BE2C (cell line): ENCODE measurements around the gene GHDC.

Source experiments
- DNase-seq: peaks from one replicate; pipeline ENCODE4 v3.0.0-alpha.2; 2020
- H3K27me3 ChIP-seq: fragments of 250-450 bp; sonication (Bioruptor Pico); 2 replicates; pipeline ENCODE4 v1.5.1; 2020; ENCODE audit warnings: mild to moderate bottlenecking
- H3K36me3 ChIP-seq: fragments of 250-450 bp; sonication (Bioruptor Pico); 2 replicates; pipeline ENCODE4 v1.5.1; 2020; ENCODE audit warnings: mild to moderate bottlenecking
- H3K4me1 ChIP-seq: fragments of 250-450 bp; sonication (Bioruptor Pico); 2 replicates; pipeline ENCODE4 v1.5.1; 2020
- H3K4me3 ChIP-seq: 2 replicates; pipeline ENCODE4 v1.5.1; 2011; ENCODE audit warnings: low read depth, low read length
- H3K9me3 ChIP-seq: fragments of 250-450 bp; sonication (Bioruptor Pico); 2 replicates; pipeline ENCODE4 v1.5.1; 2020
- CTCF ChIP-seq: IDR thresholded peaks from 2 replicates; pipeline ENCODE4 v1.5.1; 2012; ENCODE audit warnings: mild to moderate bottlenecking, low read depth, low read length

The GHDC gene

DNA sequence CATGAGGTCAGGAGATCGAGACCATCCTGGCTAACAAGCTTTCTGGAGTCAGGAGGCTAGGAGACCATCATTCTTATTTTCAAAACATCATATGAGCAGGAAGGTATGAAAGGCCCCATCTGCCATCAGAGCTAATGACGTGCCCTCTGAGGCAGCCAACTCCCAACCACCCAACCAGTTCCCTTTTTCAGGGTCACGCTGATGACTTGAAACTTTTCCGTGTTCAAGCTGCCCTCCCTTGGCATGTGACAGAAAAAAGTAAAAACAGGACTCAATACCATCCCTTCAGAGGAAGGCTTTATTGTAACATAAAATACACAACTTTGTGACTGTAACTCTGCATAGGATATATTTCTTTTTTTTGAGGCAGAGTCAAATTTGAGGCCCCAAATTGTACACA lies 4.6 kb upstream of the GHDC start:
- no peak overlapping the region for H3K4me3 ChIP-seq
- H3K4me1 ChIP-seq: peaks cover 19% of the 10 kb centered on the region
- no peak for TF ChIP-seq CTCF
- no peaks in the 10 kb centered on the region; the same call in none of the 2 replicates for H3K36me3 ChIP-seq
- no peaks in the 10 kb centered on the region for H3K27me3 ChIP-seq
- H3K9me3 ChIP-seq: no peaks in the 10 kb centered on the region
- no peak for DNase-seq

DNA sequence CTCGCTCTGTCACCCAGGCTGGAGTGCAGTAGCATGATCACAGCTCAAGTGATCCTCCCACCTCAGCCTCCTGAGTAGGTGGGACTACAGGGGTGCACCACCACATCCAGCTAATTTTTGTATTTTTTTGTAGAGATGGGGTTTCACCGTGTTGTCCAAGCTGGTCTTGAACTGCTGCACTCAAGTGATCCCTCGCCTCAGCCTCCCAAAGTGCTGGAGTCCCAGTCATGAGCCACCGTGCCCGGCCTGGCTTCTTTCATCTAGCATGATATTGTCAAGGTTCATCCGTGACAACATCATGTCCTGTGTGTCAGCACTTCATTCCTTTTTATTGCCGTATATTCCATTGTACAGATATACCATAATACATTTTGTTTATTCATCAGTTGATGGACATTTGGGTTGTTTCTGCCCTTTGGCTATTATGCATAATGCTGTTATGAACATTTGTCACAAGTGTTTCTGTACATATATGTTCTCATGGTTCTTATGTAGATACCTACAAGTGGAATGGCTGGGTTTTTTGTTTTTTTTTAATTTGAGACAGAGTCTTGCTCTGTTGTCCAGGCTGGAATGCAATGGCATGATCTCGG lies 3.4 kb upstream of the GHDC start:
- no peak for TF ChIP-seq CTCF
- H3K27me3 ChIP-seq: no peaks in the 10 kb centered on the region
- peaks cover 19% of the 10 kb centered on the region for H3K4me1 ChIP-seq
- no peak for DNase-seq
- no peaks in the 10 kb centered on the region for H3K9me3 ChIP-seq
- H3K4me3 ChIP-seq: no peak overlapping the region
- no peaks in the 10 kb centered on the region; the same call in 1 of the 2 replicates for H3K36me3 ChIP-seq

- no peak for TF ChIP-seq CTCF
- H3K27me3 ChIP-seq: no peaks in the 10 kb centered on the region
- no peak for DNase-seq
- peak overlapping the region; percentile 81 for H3K4me3 ChIP-seq
- H3K4me1 ChIP-seq: peaks cover 3% of the 10 kb centered on the region; the same call in 1 of the 2 replicates
- no peaks in the 10 kb centered on the region for H3K9me3 ChIP-seq
- no peaks in the 10 kb centered on the region for H3K36me3 ChIP-seq
Measured at GRCh38 chr17:42193216-42193968, 902 bp downstream of the GHDC start.

DNA sequence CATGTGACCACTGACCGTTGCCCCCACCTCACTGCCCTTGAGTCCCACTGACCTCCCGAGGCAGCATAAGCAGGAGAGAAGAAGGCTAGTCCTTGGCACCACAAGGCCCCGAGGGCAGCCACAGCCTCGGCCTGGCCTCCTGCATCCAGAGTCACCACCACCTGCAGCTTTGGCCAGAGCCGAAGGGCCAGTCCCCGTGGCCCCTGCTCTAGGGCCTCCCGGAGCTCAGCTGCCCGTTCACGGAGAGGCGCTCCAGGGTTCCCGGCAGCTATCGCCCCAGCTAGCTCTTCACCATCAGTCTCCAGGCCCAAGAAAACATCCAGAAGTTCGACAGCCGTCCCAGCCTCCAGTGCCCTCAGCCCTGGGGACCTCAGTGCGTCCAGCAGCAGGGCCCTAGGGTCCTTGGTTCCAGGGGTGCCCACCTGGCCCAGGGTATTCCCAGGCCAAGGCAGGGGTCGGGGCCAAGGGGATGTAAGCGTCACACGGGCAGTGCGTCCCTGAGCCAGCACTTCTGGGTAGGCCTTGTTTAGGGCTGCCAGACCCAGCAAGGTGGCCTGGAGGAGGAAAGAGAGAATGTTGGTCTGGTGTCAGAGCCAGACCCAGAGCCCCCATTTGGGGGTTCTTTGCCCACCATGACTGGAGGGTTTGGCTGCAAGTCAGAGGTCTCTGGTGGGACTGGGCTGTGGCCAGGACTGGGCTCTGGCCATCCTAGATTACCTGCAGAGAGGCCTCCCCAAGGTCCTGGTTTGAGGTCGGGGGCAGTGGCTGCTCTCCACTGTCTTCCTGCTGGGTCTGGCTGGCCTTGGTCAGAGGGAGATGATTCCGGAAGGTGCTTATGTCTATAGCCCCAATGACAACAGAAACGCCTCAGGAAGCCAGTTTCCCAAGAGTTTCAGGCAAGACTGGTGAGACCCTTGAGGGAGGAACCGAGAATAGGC lies 1.8 kb downstream of the GHDC start:
- no peaks in the 10 kb centered on the region for H3K36me3 ChIP-seq
- H3K4me1 ChIP-seq: peaks cover 3% of the 10 kb centered on the region; the same call in 1 of the 2 replicates
- H3K9me3 ChIP-seq: no peaks in the 10 kb centered on the region
- no peaks in the 10 kb centered on the region for H3K27me3 ChIP-seq
- no peak for TF ChIP-seq CTCF
- no peak overlapping the region for H3K4me3 ChIP-seq
- DNase-seq: no peak

DNA sequence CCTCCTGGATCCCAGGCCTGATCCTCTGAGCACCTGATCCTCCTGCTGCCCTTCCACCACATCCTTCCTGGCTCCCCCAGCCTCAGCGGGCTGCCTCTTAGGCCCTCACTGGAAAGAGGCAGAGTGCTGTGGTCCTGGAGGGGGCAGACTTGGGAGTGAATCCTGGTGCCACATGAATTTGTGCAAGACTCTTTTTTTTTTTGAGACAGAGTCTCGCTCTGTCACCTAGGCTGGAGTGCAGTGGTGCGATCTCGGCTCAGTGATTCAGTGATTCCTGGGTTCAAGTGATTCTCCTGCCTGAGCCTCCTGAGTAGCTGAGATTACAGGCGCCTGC lies 3.1 kb downstream of the GHDC start:
- H3K27me3 ChIP-seq: no peaks in the 10 kb centered on the region
- no peak for TF ChIP-seq CTCF
- no peaks in the 10 kb centered on the region for H3K36me3 ChIP-seq
- peaks cover 3% of the 10 kb centered on the region; the same call in 1 of the 2 replicates for H3K4me1 ChIP-seq
- no peaks in the 10 kb centered on the region for H3K9me3 ChIP-seq
- DNase-seq: no peak
- H3K4me3 ChIP-seq: no peak overlapping the region
